PC-9 (cell line): ENCODE measurements around the gene CTLA4.

Experiments
- CTCF ChIP-seq: fragments of 200-600 bp; sonication (generic); conservative IDR thresholded peaks from 2 replicates; pipeline ENCODE4 v1.6.1; 2017; ENCODE audit warnings: mixed run types, antibody characterized with exemption, mild to moderate bottlenecking, moderate library complexity
- EZH2 ChIP-seq: fragments of 200-600 bp; sonication (generic); IDR thresholded peaks from 2 replicates; pipeline ENCODE4 v1.8.0; 2017; ENCODE audit warnings: antibody characterized with exemption, low read depth

- TF ChIP-seq CTCF (no peak), EZH2 (no peak)
Measured at GRCh38 chr2:203824603-203825002, 43.0 kb upstream of the CTLA4 start.
